Left ventricle myocardium superior (tissue), 1 donor: Measurements from ENCODE around the gene SEZ6L2. TPM values are rescaled to one million over a fixed set of nuclear protein-coding genes. Genes with fewer than 3 reads are reported as not detected.
"Not testable (repeated sequence)": the region's sequence is repeated elsewhere in the genome, so short reads cannot be mapped to it uniquely, and the experiment has no call there.

Experiments used
- ATAC-seq: fragments of 200-7000 bp; cut with Tn5 transposase; one replicate; pipeline ENCODE4 v1.9.1; 2020; ENCODE audit warnings: mild to moderate bottlenecking, moderate library complexity
- DNase-seq: peaks from one replicate; pipeline ENCODE4 v3.0.0-alpha.2; 2020
- intact Hi-C: fragments of 100-400 bp; cut with micrococcal nuclease; formaldehyde crosslinking; loops from one replicate; pipeline ENCODE4 v1.11.0; 2022
- long read RNA-seq: library from polyadenylated mRNA; unstranded; transcript quantifications from one replicate; pipeline ENCODE4 v2.0.0, GENCODE V29; 2021
- total RNA-seq: library from RNA; stranded (reverse); fragmentation: NEBNext Ultra II Directional; extraction: Animal tissue kit (Norgen Biotek cat#: 25700); gene quantifications from one replicate; pipeline ENCODE4 v1.2.1, GENCODE V29; 2021
- donor health status: DM: no; HTN: yes; CAD: no; lungs with severe emphysema.

The SEZ6L2 gene
- 0.22 TPM for total RNA-seq
- long read RNA-seq: 0 reads

DNA sequence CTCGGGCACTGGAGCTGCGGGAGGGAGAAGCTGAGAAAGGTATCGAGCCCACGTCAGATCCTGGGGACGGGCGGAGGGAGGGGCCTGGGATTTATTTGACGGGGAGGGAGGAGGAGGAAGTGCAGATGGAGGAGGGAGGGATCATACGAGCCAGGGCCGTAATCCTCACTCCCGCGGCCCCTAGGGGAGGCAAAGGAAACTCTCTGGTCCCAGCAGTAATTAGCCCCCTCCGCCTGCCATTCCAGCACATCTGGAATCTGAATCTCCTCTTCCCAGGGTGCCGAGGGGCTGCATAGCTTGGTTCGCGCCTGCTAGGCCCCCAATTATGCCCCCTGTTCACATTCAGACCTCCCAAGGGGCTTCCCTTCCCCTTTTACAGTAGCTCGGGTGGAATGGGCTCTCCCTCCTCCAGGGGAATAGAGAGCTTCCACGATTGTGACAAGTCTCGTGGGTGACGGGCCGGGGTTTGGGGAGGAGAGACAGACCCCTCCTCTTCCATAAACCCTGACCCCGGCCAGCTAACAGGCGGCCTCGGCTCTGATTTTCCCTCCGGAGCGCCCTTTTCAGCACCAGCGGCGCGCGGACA lies at the start of gene SEZ6L2:
SEZ6L2 (minus strand) TSS at position 35 of the 586 bp plus-strand sequence. CDS start 531 bp downstream, outside the sequence.
- intact Hi-C loops: no loop called here
- peak; percentile 41 for DNase-seq
- ATAC-seq: peak; percentile 50

GRCh38 chr16:29947897-29948296 lies 48.5 kb upstream of the SEZ6L2 start:
- intact Hi-C loops: no loop called here
- ATAC-seq: no peak
- DNase-seq: no peak

GRCh38 chr16:29943846-29944799 lies 44.8 kb upstream of the SEZ6L2 start:
- peak; percentile 58 for ATAC-seq
- DNase-seq: no peak
- intact Hi-C loops: no loop called here

GRCh38 chr16:29940656-29941055 lies 41.3 kb upstream of the SEZ6L2 start:
- DNase-seq (no peak), ATAC-seq (no peak)
- intact Hi-C loops: no loop called here

GRCh38 chr16:29931750-29932149 lies 32.4 kb upstream of the SEZ6L2 start:
- DNase-seq, ATAC-seq, intact Hi-C loops: not testable (repeated sequence)

GRCh38 chr16:29927070-29927905 lies 27.9 kb upstream of the SEZ6L2 start:
- ATAC-seq (no peak), DNase-seq (no peak)
- intact Hi-C loops: no loop called here

DNA sequence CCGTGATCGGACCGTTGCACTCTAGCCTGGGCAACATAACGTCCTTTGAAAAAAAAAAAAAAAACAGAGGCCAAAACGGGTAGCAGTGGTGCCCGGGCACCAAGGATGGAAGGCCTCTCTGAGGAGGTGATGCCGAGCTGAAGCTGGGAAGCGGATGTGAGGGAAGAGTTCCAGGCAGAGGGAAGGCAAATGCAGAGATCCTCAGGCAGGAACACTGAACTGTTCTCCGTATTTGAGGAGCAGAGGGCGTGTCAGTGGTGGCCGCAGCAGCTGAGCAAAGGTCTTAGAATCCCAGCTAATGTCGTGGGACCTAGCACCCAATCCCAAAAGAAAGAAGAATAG lies 27.3 kb upstream of the SEZ6L2 start:
- DNase-seq (no peak), ATAC-seq (peak; percentile 50)
- intact Hi-C loops: no loop called here

GRCh38 chr16:29925781-29926710 lies 26.7 kb upstream of the SEZ6L2 start, which contains the start of gene KCTD13:
Gene KCTD13 (minus strand): TSS chr16:29926226. CDS start chr16:29926033, 193 bp downstream.
- peak; percentile 92 for DNase-seq

DNA sequence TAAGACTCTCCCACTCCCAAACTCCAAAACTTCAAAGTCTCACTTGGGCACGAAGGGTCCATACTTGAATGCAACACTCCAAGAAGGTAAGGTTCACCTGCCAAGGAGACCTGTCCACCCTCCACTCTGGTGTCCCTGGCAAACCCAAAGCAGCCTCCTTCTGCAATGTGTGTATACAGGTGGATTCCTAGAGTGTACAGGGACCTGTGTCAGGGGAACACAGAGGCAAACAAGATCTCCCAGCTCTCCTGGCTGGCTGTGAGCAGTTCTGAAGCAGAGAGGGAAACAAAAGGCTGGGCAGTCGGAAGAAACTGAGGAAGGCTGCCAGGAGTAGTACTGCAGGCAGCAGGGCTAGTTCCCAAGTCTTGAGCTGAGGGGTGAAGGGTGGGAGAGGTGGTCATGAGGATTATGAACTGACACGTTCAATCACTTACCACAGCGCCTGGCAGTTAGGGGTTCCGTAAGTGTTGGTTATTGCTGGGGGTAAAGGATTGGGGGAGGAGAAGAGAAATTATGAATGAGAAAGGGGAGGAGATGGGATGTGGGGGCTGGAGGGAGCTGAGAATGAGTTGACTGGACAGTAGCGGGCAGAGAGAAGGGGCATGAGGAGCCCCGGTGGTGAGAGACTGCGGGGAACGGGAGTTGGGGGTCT lies 25.9 kb upstream of the SEZ6L2 start:
- intact Hi-C loops: no loop called here
- DNase-seq (no peak), ATAC-seq (no peak)

More at GRCh38 chr16:29925781-29926710, 26.7 kb upstream of the SEZ6L2 start, which contains the start of gene KCTD13:
- intact Hi-C loops: no loop called here
- peak; percentile 99 for ATAC-seq

GRCh38 chr16:29922986-29923501 lies 23.7 kb upstream of the SEZ6L2 start:
- ATAC-seq (no peak), DNase-seq (no peak)
- intact Hi-C loops: no loop called here

- DNase-seq: no peak
- intact Hi-C loops: no loop called here
- no peak for ATAC-seq
These were observed 23.0 kb upstream of the SEZ6L2 start for GRCh38 chr16:29922326-29922725.

GRCh38 chr16:29921034-29921385 lies 21.7 kb upstream of the SEZ6L2 start:
- ATAC-seq (no peak), DNase-seq (no peak)
- intact Hi-C loops: no loop called here

- intact Hi-C loops: no loop called here
- ATAC-seq: no peak
- DNase-seq: no peak
These were observed 21.1 kb upstream of the SEZ6L2 start for GRCh38 chr16:29920288-29921033.

DNA sequence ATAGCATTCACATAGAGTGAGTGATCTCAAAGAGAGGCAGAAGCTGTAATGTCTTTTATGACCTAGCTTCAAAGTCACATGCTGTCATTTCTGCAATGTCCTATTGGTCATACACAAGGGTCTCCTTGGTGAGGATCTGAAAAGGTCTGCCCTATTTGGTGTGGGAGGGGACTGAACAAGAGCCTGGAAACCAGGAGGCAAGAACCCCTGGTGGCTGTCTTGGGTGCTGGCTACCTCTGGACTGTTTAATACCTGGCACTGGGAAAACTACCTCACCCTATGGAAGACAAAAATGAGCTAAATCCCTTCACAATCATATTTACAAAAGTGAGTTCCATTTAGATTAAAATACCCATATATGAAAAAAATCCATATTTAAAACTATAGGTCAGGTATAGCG lies 17.6 kb upstream of the SEZ6L2 start:
- ATAC-seq: no peak
- intact Hi-C loops: no loop called here

DNA sequence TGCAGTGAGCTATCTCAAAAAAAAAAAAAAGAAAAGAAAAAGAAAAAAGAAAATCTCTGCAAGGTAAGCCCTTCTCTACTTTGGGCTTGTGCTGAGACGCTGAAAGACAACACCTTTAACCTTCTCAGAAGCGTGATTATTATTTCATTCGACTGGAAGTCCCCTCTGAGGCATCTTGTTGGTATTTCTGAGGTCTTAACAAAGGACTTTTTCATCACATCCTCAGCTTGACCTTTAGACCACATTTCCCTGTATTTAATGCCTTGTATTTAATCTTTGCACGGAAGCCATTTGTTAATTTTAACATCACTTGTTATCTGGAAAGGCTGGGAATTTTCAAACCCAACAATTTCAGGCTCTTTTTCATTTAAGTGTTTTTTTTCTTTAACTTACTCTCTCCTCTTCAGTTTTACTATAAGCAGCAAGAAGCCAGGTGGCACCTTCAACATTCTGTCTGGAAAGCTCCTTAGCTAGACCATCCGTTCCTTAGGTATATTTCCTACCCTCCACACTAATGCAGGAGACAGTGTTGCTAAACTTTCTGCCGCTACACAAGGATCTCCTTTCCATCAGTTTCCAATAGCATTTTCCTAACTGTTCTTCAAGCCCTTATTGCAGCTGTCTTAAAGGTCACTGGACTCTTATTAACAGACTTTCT lies 16.4 kb upstream of the SEZ6L2 start:
- intact Hi-C loops: no loop called here
- no peak for DNase-seq
- ATAC-seq: no peak

More for the DNA sequence above, 17.6 kb upstream of the SEZ6L2 start:
- no peak for DNase-seq

GRCh38 chr16:29913514-29913913 lies 14.2 kb upstream of the SEZ6L2 start:
- intact Hi-C loops: no loop called here
- DNase-seq: no peak
- no peak for ATAC-seq

- no peak for DNase-seq
- no peak for ATAC-seq
- intact Hi-C loops: no loop called here
These were observed 12.7 kb upstream of the SEZ6L2 start for GRCh38 chr16:29912087-29912486.
